ENCODE data around the gene CLSTN2.
"Not testable (repeated sequence)": the region's sequence is repeated elsewhere in the genome, so short reads cannot be mapped to it uniquely, and the experiment has no call there.

The CLSTN2 gene

DNA sequence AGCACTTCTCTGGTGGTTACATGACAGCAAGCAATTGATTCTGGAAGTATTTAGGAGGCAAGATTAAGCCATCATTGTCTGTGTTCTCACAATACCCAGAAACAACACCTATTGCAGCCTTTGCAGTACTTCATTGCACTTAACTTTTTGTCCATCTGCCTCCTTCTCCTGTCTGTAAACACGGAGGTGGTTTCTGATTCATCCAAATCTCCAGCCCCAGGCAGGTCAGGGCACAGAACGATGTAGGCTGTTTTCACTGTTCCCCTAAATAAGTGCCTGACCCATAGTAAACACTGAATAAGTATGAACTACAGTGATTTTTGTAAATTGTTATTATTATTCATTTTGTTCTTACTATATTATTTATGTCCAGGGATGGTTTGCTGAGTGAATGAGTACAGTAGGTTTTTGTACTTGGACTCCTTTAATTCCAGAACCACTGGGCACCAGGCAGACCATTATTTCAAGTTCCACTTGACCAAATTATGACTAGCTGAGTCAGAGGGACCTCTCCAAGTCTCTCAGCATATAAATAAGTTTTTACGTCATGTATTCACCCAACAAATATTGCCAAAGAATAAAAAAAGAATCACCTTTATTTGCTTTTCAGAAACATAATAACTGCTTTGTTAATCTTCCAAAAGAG is 459.6 kb downstream of the CLSTN2 start:
- DNase-seq: no peak

DNA sequence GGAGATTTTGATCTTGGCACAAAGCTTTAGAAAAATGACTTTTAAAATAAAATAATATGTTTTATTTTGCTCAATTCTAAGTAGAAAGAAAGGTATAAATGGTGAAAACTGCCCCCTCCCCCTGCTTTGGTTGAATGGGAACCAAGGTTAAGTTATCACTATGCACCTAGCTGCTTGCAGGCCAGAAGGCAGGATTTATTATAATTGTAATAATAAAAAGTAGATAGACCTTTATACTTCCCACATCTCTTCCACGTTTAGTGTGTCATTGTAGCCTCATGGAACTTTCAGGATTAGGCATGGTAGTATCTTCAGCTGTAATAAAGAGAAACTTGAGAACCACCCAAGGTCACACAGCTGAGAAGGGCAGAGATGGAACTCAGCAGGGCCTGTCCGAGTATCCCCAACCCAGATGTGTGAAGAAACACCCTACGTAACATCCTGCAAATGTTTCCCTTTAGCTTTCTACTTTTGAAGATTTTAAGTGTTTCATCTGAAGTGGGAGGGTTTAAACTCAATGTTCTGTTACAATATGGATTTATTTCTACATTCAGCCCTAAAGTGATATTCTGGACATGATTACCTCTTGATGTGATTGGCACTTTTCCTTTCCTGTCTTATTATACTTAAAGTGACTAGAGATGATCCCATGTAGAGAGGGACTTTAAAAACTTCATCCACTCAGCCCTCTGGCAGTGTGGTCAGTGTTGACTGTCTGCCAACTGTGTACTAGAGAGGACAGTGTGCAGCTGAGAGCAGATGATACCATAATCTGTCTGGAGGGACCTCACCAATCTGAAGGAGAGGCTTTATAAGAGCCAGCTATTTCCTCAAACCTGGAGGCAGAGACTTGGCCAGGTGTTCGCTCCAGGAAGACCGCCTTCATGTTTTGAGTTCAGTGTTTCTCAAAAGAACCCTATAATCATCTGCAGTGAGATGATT is 460.4 kb downstream of the CLSTN2 start:
- DNase-seq: no peak

DNA sequence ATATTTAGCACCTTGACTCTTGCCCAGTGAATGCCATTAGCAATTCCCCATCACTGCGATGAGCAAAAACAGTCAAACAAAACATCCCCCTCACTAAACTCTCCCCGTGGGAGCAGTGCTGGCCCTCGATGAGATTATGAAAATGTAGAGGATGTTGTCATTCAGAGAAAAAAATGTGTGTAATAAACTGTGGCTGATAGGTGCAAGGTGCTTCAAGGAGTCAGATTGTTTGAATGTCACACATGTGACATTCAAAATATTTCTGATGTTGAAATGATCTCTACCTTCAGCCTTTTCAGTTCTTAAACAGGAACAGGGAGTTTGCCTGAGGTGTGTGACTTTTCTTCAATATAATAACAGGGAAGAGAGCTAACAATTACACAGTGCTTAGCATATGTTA is 461.1 kb downstream of the CLSTN2 start:
- no peak for DNase-seq

DNA sequence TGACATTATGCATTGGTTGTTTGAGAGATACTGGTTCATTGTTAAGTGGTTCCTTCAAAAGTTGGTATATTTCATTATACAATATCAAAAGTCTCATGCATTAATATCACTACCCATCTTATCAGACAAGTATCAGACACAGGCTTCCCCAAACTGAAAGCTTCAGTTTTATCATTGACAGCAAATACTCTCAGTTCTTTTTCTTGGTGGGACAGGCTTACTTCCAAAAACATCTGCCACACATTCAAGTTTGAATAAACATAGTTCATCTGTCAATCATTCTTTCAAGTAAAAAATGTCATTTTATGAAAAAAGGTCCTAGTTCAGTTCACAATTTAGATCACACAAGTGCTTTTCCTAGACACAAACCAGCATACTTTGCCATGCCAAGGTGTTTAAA is 462.9 kb downstream of the CLSTN2 start:
- DNase-seq: no peak

DNA sequence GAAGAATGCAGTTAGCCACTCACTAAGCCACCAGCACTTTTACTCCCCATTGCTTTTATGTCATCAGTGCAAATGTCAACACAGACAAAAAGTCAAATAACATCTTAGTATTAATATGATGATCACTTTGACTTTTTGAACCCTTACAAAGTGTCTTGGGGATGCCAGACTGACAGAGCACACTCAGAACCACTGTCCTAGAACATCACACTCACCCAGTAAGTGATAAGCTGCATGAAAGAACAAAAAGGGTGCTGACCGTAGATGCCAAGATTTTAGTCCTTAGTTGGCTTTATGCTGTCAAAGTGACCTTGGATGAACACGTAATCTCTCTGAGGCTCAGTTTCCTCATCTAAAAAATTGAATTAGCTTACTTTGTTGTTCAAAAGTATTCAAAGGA is 463.4 kb downstream of the CLSTN2 start:
- DNase-seq: no peak

DNA sequence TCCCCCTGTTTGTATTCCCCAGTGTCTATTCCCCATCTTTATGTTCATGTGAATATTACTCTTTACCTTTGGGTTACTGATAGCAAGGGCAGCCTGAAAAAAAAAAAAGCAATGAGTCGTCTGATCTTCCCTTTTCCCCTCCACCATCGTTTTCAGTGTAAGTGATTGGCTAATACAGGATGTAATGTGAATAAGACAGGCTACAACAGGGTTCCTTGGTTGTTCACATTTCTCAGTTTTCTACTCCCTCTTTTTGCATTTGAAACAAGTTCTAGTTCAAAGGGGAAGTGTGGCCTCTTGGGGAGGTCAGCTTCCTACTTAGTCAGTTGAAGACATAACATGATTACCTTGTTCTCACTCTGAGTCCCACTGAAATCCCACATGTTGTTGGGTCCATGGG is 464.9 kb downstream of the CLSTN2 start:
- no peak for DNase-seq

DNA sequence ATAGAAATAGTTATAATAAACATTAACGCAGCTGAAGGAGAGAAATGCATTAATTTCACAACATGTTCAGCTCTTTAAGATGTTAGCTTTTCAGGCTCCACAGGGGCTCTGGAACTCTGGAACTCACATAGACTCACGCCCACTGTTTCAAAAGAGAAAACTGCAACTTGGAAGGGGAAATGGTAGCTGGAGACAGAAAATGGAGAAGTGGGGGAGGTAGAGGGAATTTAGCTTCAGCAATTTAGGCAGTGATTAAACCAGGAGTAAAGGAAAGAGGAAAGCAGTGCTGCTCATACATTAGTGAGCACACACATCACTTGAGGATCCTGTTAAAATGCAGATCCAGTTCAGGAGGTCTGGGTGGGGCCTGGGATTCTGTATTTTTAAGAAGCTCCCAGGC is 468.1 kb downstream of the CLSTN2 start:
- no peak for DNase-seq

DNA sequence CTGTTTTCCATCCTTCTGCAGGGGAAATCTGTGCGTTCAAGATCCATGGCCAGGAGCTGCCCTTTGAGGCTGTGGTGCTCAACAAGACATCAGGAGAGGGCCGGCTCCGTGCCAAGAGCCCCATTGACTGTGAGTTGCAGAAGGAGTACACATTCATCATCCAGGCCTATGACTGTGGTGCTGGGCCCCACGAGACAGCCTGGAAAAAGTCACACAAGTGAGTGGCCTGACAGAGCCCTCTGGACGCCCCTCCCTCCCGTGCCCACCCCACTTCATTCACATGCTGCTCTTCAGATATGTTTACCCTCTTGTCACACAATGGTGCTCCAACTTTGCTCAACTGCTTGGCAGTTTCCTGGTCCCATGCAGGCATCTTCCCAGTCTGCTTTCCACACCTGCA is 468.6 kb downstream of the CLSTN2 start:
- no peak for DNase-seq

DNA sequence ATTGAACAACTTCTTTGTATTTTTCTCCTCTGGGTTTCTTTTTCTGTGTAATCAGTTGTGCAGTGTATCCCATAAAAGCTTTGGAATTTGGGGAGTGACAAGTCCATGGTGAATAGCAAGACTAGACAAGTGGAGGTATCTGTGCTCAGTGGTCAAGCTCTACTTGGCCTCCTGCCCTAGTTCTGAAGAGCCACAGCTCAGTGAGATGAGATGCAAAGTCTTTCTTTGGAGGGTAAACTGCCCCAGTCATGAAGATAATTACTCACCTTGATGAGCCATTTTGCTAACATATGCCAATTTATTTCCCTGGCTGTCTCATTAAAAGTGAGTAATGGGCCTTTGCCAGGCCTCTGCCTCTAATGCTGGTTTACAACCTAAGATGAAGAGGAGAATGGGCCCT is 471.7 kb downstream of the CLSTN2 start:
- no peak for DNase-seq

DNA sequence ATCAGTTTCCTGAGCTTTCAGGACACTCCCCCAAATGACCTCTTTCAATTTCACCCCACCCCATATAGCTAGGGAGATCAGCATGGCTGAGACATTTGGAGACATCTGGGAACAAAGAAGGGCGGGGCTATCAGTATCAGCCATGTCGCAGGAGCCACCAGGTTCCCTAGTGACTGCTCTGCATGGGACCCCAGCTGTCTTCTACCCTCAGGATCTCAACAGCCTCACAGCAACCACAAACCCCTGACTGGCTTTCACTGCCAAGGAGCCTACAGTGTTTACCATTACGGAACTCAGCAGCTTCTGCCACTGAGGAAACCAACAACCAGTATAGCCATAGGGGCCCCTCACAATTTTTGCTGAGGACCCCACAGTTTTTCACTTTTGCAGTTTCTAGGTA is 473.3 kb downstream of the CLSTN2 start:
- no peak for DNase-seq

DNA sequence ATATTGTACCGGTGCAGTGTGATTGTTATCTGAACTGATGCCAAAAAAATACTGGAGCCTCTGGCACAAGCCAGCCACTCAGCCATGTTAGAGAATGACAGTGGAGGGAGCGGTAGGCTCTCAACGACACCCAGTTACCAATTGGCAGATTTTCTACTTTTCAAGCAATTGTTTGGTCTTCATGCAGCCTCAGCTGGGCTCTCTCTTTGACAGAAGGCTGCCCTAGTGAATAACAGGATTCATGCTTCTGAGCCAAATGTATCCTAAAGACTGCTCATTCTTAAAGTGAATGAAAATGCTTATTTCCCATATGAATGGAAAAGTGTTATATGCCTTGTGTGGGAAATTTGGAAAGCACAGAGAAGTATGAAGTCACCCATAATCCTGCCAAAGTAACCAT is 481.7 kb downstream of the CLSTN2 start:
- DNase-seq: no peak

DNA sequence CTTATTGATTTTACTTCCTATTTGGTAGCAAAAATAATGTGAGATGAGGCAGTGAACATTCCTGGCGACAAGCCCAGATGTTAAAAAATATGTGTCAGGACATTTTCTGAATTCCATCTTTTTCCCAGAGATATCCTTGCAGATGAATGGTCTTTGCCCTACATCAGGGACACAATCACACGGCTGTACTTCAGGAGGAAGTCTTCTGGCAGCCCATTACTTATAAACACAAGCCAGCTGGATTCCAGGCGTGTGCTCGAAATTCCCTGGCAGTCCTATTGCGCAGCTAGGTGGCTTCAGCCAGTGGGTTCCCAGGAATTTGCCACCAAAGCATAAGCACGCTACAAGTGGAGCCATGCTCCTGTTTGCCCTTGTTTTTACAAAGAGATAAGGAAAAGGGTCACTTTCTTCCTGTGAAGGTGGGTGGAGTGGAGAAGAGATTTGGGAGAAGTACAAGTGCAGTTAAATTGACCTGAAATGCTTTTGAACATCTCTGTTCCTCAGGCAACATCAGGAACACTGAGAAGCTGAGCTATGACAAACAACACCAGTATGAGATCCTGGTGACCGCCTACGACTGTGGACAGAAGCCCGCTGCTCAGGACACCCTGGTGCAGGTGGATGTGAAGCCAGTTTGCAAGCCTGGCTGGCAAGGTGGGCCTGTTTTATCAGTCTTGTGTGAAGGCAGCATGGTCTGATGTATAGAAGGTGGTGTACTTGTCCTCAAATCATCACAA is 485.8 kb downstream of the CLSTN2 start:
- DNase-seq: no peak

DNA sequence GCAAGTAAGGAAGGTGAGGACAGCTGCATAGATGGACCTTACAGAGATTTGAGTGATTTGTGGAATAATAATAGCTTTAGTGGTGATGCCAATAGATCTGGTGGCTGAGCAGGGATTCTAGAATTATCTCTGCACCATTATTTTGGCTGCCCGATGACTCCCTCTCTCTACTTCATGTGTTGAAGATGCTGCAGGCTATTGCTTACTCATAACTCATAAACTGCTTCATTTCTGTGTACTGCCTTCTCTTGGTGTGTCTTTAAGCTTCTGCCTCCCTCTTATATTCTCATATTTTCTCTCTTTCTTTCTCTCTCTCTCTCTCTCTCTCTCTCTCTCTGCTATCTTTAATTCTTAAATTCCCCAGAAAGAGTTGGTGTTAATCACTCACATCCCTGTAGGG is 486.9 kb downstream of the CLSTN2 start:
- no peak for DNase-seq

DNA sequence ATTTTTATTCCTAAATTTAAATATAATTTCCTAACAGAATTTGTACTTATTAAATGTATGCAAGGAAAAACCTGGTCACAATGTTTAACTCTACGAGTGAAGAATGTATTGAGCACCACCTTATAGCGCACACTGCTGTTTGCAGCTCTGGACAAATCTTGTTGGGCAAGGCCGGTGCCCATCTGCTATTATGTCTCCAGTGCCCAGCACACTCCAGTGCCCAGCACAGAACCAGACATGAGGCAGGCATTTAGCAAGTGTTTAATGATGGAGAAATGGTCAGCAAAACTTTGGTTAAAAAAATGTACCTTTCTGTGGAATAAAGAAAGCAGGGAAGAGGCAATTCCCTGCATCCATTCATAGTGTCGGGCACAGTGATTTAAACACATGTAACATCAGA is 488.2 kb downstream of the CLSTN2 start:
- no peak for DNase-seq

DNA sequence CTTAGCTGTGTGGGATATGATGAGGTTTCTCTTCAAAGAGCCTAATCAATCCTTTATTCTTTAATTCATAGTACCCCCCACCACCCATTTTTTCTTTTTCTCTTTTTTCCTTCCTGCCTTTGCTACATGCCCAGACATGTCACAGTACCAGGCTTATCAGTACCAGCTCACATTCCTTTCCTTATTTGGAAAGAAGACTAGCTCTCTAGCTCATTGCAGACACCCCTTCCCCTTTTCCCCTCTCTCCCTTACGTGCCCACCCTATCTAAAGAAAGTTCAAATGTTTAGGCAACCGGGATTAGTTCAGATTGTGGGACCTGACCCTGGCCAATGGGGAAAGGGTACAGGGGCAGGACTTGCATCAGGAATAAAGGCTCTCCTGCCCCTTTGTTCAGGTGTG is 488.6 kb downstream of the CLSTN2 start:
- DNase-seq: not testable (repeated sequence)

DNA sequence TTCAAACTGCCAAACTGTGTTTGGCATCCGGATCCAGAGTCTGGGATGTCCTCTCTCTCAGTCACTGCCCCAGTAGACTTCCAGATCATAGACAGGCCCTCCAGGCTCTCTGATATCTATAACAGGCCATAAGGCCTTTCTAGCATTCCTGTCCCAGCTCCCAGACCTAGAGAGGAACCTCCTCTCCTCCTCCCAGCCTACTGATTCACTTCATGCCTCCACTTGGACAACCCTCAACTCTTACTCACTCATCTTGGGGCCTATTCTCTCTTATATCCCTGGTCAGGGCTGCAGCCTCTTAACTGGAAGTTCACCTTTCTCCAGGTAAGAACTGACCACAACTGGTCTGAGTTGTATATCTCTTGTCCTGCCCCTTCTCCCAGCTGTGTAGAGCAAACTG is 489.2 kb downstream of the CLSTN2 start:
- no peak for DNase-seq

DNA sequence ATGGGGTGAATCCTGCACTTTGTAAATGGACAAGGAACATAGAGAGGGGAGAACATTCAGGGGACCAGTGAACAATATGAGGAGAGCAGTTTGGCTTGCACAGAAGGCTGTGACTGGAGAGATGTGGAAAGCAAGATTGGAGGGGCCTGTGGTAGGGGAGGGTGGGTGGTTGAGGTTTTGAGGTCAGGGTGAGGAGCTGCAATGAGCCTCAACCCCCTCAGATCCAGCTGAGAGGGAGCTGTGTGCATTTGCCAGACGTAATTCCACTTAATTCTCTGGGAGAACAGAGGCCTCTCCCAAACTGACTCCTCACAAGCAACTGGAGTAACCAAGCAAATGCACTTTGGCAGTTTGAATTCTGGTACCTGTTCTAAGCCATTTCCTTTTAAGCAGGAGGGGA is 489.7 kb downstream of the CLSTN2 start:
- no peak for DNase-seq

DNA sequence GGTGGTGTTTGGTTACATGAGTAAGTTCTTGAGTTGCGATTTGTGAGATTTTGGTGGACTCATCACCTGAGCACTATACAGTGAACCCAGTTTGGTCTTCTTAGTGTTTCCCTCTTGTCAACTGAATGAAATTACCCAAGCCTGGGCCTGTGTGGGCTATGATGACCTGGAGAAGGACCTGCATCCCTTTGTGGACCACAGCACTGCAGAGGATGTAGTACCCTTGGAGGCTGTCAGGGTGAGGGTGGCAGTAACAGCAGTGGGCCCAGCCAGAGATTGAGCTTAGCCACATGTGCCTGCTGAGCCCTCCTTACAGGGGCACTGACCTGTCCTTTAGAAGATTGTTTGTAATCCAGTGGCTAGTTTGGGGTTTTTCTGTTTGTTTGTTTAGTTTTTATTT is 492.8 kb downstream of the CLSTN2 start:
- no peak for DNase-seq

DNA sequence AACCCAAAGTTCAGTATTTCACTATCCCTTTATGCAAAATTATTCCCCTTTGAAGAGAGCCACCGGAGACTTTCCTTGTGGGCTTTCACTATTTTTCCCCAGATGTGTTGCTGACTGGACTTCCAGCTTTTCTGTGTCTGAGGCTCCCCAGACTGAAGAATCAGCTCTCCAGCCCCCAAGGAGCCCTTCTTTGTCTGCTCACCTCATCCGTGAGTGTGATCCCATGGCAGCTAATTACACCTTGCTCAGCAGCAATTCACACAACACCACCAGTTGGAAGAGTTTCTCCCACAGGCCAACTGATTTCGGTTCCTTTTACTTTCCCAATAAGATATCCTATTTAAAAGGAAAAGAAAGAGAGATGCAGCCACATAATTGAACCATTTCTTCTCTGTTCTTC is 493.4 kb downstream of the CLSTN2 start:
- no peak for DNase-seq

DNA sequence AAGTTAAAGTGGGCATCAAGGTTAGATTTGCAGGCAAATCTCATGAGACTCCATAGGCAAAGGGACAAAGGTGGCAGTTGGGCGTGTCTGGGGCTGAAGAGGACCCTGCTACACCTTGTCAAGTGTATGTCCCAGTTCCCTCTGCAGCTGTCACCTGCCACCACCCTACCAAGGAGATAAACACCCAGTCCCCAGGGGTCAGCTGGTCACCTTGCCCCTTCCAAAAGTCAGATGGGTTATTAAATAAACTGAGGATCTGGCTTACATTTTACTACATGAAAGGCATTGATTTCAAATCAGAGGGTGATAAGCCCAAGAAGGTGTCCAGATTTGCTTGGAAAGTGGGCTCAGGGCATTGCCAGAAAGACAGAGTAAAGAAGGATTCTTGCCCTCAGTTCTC is 494.8 kb downstream of the CLSTN2 start:
- no peak for DNase-seq

DNA sequence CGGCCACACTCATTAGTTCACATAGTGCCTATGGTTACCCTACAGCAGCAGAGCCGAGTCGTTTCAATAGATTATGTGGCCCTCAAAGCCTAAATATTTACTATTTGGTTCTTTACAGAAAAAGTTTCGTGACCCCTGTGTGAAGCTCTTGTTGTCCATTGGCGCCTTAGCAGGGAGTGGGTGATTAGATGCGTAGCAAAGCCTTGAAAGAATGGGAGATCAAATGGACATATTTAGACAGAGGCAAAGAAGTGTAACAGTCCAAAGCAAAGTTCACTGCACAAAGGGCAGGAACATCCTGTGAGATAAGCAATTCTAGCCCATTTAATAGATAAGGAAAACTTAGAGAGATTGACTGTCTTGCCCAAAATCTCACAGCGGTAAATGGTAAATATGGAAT is 495.5 kb downstream of the CLSTN2 start:
- DNase-seq: no peak

DNA sequence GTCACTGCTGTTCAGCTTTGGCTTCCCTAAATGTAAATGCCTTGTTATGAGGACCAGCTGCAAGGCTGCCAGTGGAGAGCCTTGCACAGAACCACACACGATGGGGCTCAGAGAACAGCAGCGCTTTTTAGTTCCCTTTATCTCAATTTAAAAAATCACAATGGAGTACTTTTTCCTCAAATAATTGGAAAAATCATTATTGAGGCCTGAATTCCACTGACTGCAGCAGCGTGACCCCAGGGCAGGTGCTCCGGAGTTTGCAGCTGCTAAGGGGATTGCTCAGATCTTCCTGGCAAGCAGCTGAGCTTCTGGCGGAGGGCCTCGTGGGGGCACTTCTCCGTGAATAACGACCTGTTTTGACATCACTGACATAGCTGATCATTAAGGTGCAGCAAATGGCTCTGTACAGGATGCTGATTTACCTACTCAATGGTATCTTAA is 497.3 kb downstream of the CLSTN2 start:
- no peak for DNase-seq

DNA sequence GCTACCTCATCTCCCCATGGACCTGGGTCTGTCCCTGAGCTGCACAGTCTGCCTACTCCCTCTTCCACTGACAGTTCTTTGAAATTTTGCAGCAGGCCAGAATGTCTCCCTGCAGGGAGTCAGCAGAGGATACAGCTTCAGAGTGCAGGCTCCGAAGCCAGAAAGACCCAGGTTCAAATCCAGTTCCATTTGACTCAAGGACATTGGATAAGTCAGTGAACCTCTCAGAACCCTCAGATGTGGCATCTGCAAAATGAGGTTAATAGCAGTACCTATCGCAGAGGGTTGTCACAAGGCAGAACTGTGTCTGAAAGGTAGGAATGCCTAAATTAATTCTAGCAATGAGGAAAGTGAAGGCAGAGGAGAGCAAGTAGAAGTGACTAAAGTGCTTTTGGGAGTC is 498.4 kb downstream of the CLSTN2 start:
- no peak for DNase-seq
